Measurements from ENCODE around the gene CGNL1.

Gene CGNL1, protein sequence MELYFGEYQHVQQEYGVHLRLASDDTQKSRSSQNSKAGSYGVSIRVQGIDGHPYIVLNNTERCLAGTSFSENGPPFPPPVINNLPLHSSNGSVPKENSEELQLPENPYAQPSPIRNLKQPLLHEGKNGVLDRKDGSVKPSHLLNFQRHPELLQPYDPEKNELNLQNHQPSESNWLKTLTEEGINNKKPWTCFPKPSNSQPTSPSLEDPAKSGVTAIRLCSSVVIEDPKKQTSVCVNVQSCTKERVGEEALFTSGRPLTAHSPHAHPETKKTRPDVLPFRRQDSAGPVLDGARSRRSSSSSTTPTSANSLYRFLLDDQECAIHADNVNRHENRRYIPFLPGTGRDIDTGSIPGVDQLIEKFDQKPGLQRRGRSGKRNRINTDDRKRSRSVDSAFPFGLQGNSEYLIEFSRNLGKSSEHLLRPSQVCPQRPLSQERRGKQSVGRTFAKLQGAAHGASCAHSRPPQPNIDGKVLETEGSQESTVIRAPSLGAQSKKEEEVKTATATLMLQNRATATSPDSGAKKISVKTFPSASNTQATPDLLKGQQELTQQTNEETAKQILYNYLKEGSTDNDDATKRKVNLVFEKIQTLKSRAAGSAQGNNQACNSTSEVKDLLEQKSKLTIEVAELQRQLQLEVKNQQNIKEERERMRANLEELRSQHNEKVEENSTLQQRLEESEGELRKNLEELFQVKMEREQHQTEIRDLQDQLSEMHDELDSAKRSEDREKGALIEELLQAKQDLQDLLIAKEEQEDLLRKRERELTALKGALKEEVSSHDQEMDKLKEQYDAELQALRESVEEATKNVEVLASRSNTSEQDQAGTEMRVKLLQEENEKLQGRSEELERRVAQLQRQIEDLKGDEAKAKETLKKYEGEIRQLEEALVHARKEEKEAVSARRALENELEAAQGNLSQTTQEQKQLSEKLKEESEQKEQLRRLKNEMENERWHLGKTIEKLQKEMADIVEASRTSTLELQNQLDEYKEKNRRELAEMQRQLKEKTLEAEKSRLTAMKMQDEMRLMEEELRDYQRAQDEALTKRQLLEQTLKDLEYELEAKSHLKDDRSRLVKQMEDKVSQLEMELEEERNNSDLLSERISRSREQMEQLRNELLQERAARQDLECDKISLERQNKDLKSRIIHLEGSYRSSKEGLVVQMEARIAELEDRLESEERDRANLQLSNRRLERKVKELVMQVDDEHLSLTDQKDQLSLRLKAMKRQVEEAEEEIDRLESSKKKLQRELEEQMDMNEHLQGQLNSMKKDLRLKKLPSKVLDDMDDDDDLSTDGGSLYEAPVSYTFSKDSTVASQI

DNA sequence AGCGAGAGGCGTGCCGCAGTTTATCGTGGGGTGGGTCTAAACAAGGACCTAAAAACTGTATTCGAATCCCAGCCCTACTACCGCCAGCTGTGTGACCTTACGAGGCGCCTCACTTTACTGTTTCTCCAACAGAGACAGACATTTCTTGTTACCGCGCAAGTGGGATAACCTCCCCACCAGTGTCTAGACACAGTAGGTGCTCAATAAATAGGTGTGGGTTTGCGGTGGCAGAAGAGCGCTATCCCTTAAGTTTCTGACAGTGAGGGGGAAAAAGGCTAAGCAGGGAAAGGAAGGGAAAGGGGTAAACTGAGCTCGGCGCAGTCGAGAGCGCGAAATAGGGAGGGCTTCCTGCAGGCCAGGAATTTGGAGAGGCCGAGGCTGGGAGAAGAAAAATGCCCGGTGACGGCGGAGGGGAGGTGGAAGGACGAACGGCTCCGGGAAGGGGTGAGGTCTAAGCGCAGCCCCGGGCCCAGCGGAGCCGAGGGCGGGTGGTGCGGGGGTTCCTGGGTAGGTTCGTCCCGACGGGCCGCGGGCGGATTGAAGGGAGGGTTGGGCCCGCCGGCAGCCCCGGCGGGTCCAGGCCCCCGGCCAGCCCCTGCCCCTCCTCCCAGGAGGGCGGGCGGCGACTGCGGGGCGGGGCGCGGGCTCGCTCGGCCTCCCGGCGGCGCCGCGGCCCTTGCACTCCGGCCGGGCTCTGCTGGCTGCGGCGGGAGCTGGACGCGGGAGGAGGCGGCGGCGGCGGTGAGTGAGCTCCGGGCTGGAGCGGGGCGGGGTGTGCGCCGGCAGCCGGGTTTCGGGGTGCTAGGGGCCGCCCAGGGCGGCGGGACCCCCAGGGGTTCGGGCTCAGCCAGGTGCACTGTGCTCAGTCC lies at the start of gene CGNL1:
CGNL1 (plus strand) TSS at position 679 of the 869 bp plus-strand sequence. CDS start 61,495 bp downstream, outside the sequence.
- no peak for DNase-seq

DNA sequence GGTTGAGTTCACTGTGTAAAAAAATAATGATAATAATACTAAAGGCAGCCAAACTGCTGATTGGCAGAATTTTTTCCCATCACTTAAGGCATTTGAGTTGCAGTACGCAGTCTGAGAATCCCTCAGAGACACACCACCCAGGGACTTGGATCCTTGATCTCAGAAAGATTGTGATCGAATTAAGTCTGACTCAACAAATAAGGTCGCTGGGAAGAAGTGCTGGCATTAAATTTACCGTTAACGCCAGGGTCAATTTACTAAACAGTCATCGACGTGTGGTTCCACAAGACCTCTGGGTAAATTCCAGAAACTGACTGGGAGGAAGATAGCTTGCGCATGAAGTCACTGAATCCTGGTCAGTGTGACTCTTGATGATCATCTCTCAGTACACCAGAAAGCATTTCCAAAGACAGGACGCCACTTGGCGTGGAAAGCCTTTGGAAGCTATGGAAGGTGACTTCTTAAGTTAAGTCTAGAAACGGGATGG lies 48.3 kb upstream of the CGNL1 start:
- no peak for DNase-seq

DNA sequence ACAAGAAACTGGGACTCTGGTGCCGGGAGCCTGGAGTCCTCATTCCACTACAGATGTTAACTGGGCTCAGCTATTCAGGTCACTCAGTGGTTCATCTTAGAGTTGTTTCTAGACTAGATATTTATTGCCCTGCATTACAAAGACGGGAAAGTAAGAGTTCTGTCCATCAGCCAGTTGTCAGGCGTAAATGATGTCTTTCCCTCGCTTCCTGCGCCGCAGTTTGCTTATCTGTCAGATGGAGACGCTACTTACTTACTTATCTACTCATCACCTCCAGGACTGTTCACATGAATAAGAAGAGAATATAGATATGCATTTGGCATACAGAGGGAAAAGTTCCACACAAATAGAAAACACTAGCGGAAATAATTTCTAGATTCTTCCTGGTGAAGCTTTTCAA lies 47.8 kb upstream of the CGNL1 start:
- DNase-seq: no peak

DNA sequence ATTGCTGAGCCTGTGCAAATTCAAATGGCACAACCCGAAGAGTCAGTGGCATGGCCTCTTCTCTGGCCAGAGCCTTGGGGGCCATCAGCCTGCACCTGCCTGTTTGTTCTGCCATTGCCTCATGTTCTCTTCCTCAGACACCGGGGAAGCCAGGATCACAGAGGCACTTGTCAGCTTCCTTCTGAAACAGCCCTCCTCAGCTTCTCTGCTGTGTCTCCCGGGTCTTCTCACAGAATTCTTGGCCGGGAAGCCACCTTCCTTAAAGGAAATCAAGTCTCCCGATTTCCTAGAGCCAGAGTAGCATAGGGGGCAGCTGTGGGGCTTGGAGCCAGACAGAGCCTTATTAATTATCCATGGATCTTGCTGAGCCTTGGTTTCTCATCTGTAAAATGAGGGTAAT lies 47.4 kb upstream of the CGNL1 start:
- no peak for DNase-seq

DNA sequence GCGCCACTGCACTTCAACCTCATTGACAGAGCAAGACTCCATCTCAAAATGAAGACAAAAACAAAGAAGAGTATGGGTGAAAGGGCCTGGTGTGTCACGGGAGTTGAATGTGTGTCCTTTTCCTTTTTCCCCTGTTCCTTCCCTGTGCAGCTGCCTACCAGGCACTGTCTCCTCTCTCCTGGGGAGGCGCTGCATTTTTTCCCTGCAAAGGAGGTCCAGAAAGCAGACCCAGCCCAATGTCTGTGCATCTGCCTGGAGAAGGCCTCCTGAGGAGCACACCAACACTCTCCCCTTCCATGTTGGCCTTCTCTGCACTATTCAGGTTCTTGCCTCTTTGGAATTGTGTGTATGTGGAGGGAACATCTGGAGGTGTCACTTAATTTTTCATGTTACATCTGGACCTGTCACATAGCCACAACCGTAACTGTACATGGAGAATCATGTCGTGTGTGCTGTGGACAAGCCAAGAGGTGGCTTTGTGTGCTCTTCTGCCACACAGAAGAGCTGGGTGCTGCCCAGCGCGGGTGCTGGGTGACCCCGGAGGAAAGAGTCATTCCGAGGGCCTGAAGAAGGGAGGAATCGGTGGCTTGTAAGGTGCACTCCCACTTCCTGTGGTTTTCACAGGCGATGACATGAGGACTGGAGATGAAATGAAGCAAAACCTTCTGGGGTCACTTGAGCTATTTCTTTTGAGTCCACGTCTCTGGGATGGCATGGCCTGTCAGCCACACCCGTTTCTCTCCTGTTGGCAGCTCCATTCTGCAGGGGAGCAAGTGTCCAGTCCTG lies 46.5 kb upstream of the CGNL1 start:
- no peak for DNase-seq

DNA sequence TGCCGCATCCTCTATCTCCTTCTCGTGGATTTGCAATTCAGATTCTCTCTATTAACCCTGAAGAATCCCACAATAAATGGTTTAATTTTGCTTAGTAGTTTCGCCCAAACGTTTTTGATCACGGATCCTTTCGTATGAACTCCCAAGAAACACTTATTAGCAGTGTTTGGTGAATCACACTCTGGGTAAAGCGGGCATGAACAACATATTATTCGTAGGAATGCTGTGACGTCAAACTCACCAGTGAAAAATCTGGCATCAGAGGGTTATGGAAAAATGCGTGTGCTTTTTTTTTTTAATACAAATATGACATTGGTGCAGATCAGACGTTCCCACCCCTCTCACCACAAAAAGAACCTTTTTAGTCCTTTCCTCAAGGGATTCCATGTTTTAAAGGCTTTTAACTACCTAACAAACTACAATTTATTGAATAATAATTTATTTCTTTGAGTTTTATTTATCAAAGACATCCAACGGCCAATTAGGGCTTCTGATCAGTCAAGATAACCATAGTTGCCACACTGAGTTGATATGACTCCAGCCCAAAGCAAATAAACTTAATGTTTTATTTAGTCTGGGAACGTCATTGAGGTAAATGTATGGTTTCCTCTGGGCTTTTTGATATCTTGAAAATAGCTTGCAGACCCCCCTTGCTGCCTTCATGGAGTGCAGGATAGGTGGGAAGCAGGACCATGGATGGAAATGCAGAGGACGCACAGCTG lies 45.5 kb upstream of the CGNL1 start:
- DNase-seq: no peak

DNA sequence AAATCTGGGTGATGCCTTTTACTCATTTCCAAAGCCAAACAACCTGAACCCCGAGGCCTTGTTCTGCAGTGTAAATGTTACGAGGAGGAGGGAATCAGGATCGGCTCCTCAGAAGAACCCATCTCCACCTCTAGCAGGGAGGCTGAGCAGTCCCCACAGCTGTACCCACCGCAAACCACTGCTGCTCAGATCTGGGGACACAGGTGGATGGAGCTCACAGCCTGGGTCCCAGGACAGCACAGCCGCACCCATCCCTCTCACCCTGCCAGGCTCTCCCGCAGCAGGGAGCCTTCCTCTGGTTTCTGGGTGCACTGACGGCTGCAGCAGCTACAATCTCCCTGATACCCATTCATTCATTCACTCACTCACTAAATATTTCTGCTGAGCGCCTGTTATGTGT lies 44.0 kb upstream of the CGNL1 start:
- DNase-seq: no peak

DNA sequence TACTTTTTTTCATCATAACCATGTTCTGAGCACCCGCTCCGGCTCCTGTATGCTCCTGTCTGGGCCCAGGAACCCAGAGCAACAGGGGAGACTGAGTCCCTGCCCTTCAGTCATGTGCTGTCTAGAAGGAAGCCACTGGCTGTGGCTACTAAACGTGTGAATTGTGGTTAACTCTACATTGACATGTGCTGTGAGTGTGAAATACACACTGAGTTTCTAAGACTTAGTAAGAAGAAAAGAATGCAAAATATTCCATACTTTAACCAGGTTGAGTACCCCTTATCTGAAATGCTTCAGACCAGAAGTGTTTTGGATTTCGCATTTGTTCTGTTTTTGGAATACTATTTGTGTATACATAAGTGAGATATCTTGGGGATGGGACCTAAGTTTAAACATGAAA lies 42.8 kb upstream of the CGNL1 start:
- no peak for DNase-seq

DNA sequence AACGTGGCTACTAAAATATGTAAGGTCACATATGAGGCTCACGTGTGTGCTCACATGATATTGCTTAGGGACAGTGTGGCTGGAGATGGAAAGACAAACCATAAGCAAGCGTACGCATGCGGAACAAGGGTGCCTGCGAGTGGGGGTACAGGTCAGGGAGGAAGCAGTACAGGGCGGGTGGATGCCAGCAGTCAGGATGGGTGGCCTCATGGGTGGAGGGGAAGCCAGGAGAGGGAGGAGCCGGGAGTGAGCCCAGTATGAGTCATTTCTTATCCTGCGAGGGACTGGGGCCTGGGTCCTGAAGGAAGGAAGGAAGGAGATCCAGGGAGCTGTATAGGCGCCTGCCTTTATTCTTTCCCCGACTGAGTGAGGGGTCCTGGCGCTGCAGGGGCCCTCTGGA lies 42.0 kb upstream of the CGNL1 start:
- no peak for DNase-seq

DNA sequence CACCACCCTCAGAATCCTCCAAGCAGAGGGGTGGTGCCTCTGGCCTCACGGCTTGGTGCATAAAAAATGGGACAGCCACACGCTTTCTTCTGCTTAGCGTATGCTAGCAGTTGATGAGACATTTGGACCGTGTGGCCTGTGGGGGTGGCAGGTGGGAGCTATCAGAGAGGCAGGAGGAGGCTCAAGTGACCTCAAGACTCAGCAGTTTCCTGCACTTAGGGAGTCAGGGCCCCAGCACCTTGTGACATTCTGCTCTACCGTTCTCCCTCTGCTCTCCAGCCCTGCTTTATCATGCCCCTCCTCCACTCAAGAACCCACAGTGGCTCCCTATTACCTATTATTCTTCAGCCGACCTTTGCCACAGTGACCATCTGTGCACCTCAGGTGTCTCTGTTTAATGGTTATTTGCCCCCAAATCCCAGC lies 41.0 kb upstream of the CGNL1 start:
- DNase-seq: no peak

DNA sequence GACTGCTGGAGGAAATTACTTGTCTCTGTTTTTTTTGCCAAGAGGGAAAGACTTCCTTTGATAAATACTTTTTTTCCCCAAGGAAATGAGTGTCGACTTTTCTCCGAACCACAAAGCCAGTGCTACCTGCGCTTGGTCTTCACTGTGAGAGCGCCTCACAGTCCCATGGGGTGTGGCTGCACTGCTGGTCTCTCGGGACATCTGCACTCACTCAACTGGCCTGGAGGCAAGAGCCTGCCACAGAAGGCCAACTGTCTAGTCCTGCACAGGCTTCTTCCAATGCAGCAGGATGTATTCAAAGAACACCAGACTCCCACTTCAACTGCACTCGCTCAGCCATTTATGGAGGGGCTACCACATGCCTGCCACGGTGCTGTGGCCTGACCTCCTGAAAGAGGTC lies 40.6 kb upstream of the CGNL1 start:
- no peak for DNase-seq

DNA sequence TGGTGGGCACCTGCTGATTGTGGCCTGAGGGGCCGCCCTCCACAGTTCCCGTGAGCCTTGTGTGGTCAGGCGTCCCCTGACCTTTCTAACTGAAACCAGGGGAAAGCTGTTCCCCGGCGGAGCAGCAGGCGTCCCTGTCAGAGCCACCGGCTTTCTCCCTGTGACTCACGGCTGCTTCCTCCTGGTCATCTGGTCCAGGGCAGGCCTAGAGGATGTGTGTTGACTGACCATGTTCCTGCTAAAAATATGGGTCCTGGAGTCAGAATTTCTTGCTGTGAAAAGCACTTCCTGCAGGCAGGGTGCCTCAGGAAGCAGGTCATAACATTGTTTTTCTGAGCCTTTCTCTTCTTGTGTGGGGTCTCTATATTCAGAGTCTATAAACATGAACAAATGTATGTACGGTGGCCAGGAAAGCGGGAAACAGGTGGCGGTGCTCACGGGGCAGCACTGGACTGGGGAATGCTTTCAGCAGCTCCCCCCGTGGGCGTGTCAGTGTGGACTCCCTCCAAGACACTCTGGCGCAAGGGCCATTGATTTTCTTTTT lies 38.4 kb upstream of the CGNL1 start:
- no peak for DNase-seq

DNA sequence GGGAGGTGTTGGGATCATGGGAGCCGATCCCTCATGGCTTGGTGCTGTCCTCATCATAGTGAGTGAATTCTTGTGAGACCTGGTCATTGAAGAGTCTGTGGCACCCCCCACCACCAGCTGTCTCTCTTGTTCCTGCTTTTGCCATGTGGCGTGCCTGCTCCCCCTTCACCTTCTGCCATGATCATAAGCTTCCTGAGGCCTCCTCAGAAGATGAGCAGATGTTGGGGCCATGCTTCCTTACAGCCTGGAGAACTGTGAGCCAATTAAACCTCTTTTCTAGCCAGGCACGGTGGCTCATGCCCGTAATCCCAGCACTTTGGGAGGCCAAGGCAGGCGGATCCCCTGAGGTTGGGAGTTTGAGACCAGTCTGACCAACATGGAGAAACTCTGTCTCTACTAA lies 37.0 kb upstream of the CGNL1 start:
- no peak for DNase-seq

DNA sequence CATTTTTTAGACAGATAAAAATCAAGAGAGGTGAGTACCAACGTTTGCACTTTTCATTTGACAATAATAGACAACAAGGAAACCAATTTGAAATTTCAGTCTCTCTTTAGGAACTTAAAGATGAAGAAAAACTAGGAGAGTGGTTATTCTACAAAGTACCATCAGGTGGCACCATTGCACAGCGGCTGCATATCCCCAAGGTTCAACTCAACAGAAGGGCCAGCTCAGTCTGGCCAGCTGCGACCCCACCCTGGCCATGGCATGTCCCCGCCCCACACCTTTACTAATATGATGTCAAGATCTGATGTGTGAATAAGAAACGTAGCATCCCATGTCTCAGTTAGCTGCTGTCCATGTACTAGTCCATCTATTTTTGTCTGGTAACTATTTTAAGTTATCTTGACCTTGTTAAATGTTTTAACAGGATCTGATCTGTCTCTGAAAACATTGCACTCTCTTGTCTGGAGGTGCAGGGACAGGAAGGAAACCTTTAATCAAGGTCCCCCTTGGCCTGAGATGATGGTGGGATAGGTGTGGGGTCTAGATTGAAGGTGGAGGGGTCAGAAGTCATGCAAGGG lies 35.5 kb upstream of the CGNL1 start:
- peak; percentile 27 for DNase-seq

DNA sequence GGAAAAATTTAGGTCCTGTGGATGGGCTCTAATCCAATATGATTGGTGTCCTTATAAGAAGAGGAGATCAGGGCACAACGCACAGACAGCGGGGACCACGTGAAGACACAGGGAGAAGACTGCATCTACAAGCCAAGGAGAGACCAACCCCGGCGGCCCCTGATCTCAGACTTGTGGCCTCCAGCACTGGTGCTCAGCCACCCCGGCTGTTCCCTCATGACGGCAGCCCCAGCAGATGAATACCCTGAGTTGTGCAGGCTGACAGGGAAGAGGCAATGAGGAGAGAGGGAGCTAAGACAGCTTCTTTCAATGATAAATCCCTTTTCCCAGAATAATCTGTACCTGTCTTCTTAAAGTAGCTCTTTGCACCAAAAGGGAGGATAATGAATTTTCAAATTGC lies 33.3 kb upstream of the CGNL1 start:
- no peak for DNase-seq

DNA sequence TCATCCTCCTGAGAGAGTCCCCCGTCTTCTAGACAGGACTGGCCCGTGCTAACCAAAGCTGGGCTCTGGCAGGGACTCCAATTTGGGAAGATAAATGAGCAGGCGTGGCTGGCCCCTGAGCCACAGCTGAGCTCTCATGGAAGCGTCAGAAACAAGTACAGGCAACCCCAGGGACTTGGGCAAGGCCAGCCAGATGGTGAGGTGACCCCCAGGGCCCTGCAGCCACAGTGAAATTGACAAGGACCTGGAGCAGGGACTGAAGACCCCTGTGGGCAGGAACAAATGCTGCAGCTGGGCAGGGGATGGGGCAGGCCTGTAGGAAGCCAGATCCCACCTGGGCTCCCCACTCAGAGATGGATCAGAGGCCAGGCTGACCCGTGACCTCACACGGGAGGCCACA lies 32.8 kb upstream of the CGNL1 start:
- DNase-seq: no peak

DNA sequence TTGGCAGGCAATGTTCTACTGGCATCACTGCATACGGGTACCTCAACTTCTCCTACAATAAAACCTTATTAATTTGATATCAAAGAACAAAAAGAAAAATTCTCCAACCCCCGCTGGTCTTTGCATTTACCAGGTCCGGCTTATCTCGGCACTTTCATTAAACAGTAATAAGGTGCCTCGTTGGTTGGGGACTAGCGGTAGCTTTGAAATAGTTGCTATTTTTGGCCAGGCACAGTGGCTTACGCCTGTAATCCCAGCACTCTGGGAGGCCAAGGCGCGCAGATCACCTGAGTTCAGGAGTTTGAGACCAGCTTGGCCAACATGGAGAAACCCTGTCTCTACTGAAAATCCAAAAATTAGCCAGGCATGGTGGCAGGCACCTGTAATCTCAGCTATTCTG lies 32.0 kb upstream of the CGNL1 start:
- no peak for DNase-seq

DNA sequence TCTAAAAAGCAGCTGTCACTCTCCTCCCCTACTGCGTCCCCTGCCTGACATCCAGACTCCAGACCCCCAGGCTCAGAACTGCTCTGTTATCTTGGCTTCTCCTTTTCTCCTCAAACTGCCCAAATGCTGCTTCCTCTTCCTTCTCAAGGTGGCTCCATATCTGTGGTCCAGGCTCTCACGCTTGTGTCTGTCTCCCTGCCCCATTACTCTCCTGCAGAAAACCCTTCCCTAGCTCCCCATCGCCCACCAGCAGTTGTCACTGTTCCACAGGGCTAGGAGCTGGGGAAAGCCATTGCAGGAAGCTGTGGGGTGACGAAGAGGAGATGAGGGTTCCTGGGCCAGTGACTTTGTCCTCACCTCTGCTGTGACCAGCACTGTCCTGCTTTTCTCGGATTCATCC lies 30.7 kb upstream of the CGNL1 start:
- no peak for DNase-seq

DNA sequence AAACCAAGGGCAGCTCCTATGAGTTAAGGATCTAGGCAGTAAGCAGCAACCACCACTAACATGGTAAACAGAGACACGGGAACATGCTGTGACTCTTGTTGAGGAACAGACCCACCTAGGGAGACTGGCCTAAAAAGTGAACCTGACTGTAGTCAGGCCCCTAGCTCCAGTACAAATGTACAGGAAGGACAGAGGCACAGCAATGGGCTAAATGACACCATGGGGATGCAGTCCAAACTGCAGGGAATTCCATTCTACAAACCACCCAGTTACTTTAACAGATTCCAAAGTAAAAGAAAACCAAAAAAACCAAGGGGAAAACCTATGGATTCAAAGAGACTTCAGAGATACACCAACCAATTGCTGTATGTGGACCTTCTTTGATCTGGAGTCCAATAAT lies 28.2 kb upstream of the CGNL1 start:
- no peak for DNase-seq

Measured in stimulated activated CD4-positive, alpha-beta T cell treated with anti-CD3 and anti-CD28 coated beads, Interleukin-1b, Interleukin-23, amount 100 ng/mL, for 48 hours (primary cell).